HUES64 (cell line): ENCODE measurements around the gene LRIT2.
A peak's percentile ranks its signal among the peaks of the same experiment; 100 is the strongest.

Experiments
- H3K27ac ChIP-seq: 2 replicates; pipeline ENCODE4 v1.7.0; 2013; ENCODE audit warnings: low read depth, low read length, inconsistent platforms
- H3K27me3 ChIP-seq: 2 replicates; pipeline ENCODE4 v1.6.1; 2013; ENCODE audit warnings: mild to moderate bottlenecking, low read length; ENCODE audit not compliant: insufficient read depth
- H3K36me3 ChIP-seq: 2 replicates; pipeline ENCODE4 v1.6.1; 2013; ENCODE audit warnings: mild to moderate bottlenecking, low read length; ENCODE audit not compliant: insufficient read depth
- H3K4me1 ChIP-seq: 2 replicates; pipeline ENCODE4 v1.6.1; 2013; ENCODE audit warnings: mild to moderate bottlenecking, low read length, moderate library complexity; ENCODE audit not compliant: insufficient read depth
- H3K4me3 ChIP-seq: 2 replicates; pipeline ENCODE4 v1.5.1; 2013; ENCODE audit warnings: mild to moderate bottlenecking, low read length, moderate library complexity
- H3K9ac ChIP-seq: 2 replicates; pipeline ENCODE4 v1.6.1; 2013; ENCODE audit warnings: mild to moderate bottlenecking, low read depth, low read length
- H3K9me3 ChIP-seq: 2 replicates; pipeline ENCODE4 v1.6.1; 2013; ENCODE audit warnings: low read depth, low read length; ENCODE audit not compliant: insufficient read depth
- WGBS: fragments of 150-250, 120-280 bp; methylation state at CpG from one replicate; pipeline ENCODE4 v1.1.7; 2013; ENCODE audit warnings: missing lambda C conversion rate; 5-methylcytosine and 5-hydroxymethylcytosine counted together

LRIT2 gene

DNA sequence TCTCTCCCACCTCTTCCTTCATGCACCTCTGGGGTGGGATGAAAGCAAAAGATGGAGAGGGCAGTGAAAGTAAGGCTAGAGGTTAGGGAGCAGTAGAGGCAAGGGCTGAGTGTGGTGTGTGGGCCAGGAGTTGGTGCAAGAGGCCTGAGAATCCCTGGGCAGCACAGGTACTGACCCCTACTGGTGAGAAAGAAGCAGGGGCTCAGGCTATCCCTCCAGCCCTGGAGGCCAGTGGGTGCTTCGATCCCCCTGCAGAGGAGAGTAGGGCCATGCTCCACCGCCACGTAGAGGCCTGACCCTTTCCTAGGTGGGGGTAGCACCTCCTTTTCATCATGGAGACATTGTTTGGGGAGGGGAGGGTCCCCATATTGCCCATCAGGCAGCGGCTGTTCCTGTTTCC is 21.2 kb downstream of the LRIT2 start:
- no peak overlapping the region for H3K4me3 ChIP-seq
- 84% methylated on average over 4 of the region's 4 CpGs for WGBS
- H3K36me3 ChIP-seq, result no peaks in the 10 kb centered on the region
- H3K4me1 ChIP-seq, result no peaks in the 10 kb centered on the region
- no peak overlapping the region for H3K9ac ChIP-seq
- H3K27ac ChIP-seq, result no peak overlapping the region
- no peaks in the 10 kb centered on the region for H3K27me3 ChIP-seq
- no peaks in the 10 kb centered on the region for H3K9me3 ChIP-seq

DNA sequence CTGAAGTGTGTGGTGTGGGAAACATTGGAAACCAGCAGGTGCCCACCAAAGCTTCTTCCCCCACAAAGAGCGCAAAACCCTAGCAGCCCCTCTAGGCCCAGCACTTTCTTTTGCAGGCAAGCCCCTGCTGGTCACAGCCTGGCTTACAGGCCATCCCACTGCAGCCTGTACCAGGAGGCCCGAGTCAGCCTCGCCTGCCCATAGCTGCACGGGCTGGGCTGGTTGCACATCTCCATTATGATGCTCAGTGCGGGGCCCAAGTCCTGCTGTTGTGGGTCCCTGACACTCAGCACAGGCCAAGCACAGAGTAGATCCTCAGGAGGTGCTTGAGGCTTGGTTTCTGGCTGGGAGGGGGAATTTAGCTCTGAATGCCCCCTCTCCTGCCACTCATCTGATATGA is 23.0 kb downstream of the LRIT2 start:
- Histone ChIP-seq H3K9ac (no peak overlapping the region), H3K27me3 (peaks cover 6% of the 10 kb centered on the region; the same call in 1 of the 2 replicates), H3K9me3 (no peaks in the 10 kb centered on the region), H3K4me1 (no peaks in the 10 kb centered on the region), H3K36me3 (no peaks in the 10 kb centered on the region), H3K4me3 (no peak overlapping the region), H3K27ac (no peak overlapping the region)
- 83% methylated on average over 5 of the region's 5 CpGs for WGBS

DNA sequence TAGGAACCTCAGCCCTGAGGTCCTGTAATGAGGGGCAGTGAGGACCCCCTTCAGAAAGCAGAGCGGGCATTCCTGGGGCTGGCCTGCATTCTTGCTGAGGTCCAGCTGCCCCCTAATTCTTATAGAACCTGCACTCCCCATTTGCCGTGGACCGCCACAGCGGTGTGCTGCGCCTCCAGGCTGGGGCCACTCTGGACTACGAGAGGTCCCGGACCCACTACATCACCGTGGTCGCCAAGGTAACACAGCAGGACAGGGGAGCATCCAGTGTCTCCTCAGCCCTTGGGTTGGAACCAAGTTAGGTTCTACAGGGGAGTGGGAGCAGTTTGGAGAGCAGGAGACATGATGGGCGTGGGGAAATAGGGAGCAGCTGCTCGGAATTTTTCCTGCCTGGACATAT is 23.7 kb downstream of the LRIT2 start:
- H3K9ac ChIP-seq, result no peak overlapping the region
- no peaks in the 10 kb centered on the region for H3K9me3 ChIP-seq
- WGBS, result 94% methylated on average over 11 of the region's 11 CpGs
- no peaks in the 10 kb centered on the region for H3K36me3 ChIP-seq
- H3K27me3 ChIP-seq, result peaks cover 12% of the 10 kb centered on the region
- no peak overlapping the region for H3K27ac ChIP-seq
- H3K4me3 ChIP-seq, result no peak overlapping the region
- no peaks in the 10 kb centered on the region for H3K4me1 ChIP-seq

DNA sequence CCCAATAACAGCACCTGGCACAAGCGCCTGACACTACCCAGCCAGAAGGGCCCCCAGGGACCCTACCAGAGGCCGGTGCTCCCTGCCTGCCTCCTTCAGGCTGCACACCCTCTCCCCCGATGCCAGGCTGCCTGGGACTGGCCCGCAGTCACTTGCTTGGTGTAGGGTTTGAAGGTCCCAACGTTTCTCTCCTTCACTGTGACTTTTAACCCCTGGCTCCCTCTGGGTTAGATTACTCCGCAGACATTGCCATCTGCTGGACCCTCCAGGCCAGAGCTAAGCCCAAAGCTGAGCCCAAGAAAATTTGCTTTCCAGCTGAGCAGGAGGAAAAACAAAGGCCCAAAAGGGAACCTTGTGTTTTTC is 24.1 kb downstream of the LRIT2 start:
- Histone ChIP-seq H3K9ac (no peak overlapping the region), H3K4me3 (no peak overlapping the region), H3K9me3 (no peaks in the 10 kb centered on the region), H3K36me3 (no peaks in the 10 kb centered on the region), H3K27ac (no peak overlapping the region), H3K27me3 (peaks cover 17% of the 10 kb centered on the region), H3K4me1 (no peaks in the 10 kb centered on the region)
- 60% methylated on average over 6 of the region's 6 CpGs for WGBS

DNA sequence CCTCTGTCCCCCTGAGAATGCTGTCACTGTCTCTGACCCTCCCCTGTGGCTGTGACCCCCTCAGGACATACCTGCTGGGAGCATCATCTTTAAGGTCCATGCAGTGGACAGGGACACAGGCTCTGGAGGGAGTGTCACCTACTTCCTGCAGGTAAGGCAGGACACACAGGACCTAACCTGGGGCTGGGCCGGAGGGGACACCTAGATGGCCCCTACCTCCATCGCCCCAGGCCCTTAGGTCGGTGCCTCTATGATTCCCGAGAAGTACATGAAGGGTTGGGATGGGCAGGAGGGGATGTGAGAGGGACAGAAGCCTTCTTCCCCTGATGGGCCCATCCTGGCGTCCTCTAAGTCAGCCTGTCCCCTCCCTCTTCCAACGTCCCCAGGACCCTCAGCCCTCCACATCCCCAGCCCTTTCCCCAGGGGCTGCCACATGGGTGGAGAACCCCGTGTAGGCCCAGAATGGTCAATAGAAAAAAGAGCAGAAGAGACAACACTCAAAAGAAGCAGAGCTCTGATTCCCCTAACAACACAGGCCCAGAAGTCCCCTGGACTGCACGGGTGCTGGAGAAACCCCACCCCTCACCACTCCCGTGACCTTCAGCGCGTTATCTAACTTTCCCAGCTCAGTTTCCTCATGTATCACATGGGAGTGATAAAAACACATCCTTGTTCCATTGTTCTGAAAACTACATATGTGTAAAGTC is 24.7 kb downstream of the LRIT2 start:
- Histone ChIP-seq H3K36me3 (no peaks in the 10 kb centered on the region), H3K4me1 (no peaks in the 10 kb centered on the region), H3K9ac (no peak overlapping the region), H3K27ac (no peak overlapping the region), H3K4me3 (no peak overlapping the region), H3K9me3 (no peaks in the 10 kb centered on the region), H3K27me3 (peaks cover 22% of the 10 kb centered on the region)
- WGBS, result 90% methylated on average over 11 of the region's 11 CpGs

- 88% methylated on average over 7 of the region's 7 CpGs for WGBS
- Histone ChIP-seq H3K27ac (no peak overlapping the region), H3K9me3 (no peaks in the 10 kb centered on the region), H3K36me3 (no peaks in the 10 kb centered on the region), H3K27me3 (peaks cover 46% of the 10 kb centered on the region), H3K9ac (no peak overlapping the region), H3K4me3 (no peak overlapping the region), H3K4me1 (0 out of 2 replicates have a peak, but pooled peaks cover 4% of the 10 kb centered on the region)
These were observed 27.0 kb downstream of the LRIT2 start for GRCh38 chr10:84198206-84198915.

- no peak overlapping the region for H3K9ac ChIP-seq
- peaks cover 53% of the 10 kb centered on the region for H3K27me3 ChIP-seq
- H3K9me3 ChIP-seq, result no peaks in the 10 kb centered on the region
- no peak overlapping the region for H3K27ac ChIP-seq
- no peaks in the 10 kb centered on the region for H3K36me3 ChIP-seq
- H3K4me1 ChIP-seq, result 0 out of 2 replicates have a peak, but pooled peaks cover 4% of the 10 kb centered on the region
- WGBS, result 90% methylated on average over 5 of the region's 5 CpGs
- no peak overlapping the region for H3K4me3 ChIP-seq
These were observed 27.7 kb downstream of the LRIT2 start for GRCh38 chr10:84197643-84198042.

DNA sequence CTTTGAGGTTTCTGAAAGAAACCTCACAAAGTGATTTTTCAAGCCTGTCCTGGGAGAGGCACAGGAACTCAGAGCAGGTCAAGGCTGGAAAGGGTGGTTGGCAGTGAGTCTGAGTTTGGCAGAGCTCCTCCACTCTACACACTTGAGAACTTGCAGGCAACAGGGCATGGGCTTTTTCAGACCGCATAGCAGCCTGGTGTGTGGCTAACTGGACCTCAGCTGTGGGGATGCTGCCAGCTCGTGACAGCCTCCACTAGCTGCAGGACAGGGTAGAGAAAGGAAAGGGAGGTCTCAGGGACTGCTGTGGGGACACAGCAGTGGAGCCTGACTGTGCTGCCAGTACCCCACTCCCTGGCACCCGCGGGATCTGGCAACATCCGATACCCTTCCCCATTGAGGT is 28.4 kb downstream of the LRIT2 start:
- Histone ChIP-seq H3K9ac (no peak overlapping the region), H3K27me3 (peaks cover 58% of the 10 kb centered on the region), H3K9me3 (no peaks in the 10 kb centered on the region), H3K27ac (no peak overlapping the region), H3K4me1 (0 out of 2 replicates have a peak, but pooled peaks cover 4% of the 10 kb centered on the region), H3K36me3 (no peaks in the 10 kb centered on the region), H3K4me3 (no peak overlapping the region)
- WGBS, result 97% methylated on average over 5 of the region's 5 CpGs

DNA sequence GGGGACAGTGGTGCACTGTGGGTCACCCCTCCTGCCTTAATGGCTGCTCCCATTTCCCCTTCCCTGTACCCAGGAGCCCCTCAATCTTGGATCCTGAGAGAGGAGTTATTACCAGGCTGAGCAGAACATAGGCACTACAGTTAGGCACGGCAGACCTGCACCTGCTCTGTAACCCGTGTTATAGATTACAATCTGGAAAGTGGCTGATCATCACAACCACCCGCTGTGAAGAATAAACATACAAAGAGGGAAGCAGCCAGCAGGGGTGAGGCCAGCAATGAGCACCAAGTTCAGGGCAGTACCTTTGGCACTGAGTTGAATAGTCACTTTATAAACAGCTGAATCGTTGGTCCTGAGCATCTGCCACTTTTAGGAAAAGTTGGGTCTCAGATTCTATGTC is 29.3 kb downstream of the LRIT2 start:
- 0 out of 2 replicates have a peak, but pooled peaks cover 4% of the 10 kb centered on the region for H3K4me1 ChIP-seq
- H3K27ac ChIP-seq, result no peak overlapping the region
- peaks cover 63% of the 10 kb centered on the region for H3K27me3 ChIP-seq
- H3K9me3 ChIP-seq, result no peaks in the 10 kb centered on the region
- WGBS, result 61% methylated on average over 4 of the region's 4 CpGs
- no peak overlapping the region for H3K9ac ChIP-seq
- no peak overlapping the region for H3K4me3 ChIP-seq
- no peaks in the 10 kb centered on the region for H3K36me3 ChIP-seq

DNA sequence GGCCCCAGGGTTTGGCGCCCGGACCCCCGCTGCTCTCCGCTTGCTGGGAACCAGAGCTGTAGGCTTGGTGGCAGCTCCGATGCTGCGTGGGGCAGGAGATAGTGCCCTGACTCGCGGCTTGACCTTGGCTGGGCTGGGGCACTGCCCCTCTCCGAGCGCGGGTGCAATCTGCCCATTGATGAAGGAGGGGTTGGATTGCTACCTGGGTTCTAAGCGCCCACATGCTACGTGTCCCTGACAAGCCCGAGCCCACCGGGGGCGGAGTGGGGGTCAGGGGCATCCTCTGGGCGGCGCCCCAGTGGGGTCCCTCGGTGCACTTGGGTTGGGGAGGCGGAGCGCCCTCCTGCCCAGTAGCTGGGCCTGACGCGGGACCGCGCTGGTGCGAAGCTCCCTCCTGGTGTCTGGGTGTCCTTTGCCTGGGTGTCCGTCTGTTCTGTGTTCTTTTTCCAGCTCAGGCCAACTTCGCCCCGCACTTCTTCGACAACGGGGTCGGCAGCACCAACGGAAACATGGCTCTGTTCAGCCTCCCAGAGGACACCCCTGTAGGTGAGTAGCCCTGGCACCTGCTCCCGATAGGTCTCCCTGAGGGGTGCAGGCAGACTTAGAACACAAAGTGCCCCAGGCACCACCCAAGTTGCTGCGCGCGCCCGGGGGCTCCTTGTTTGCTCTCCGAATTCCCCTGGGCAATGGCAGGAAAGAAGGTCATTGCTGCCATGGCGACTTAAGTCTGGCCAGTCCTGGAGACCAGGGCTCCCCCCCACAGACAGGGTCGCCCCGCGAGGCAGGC is 30.1 kb downstream of the LRIT2 start:
- 0 out of 2 replicates have a peak, but pooled peaks cover 4% of the 10 kb centered on the region for H3K4me1 ChIP-seq
- H3K36me3 ChIP-seq, result no peaks in the 10 kb centered on the region
- H3K27ac ChIP-seq, result no peak overlapping the region
- 38% methylated on average over 43 of the region's 43 CpGs for WGBS
- peaks cover 63% of the 10 kb centered on the region for H3K27me3 ChIP-seq
- no peaks in the 10 kb centered on the region for H3K9me3 ChIP-seq
- peak overlapping the region; percentile 45; the same call in 1 of the 2 replicates for H3K9ac ChIP-seq
- H3K4me3 ChIP-seq, result peak overlapping the region; percentile 70
